Ishikawa (cell line): Measurements from ENCODE around the gene ARCN1.

Experiments used
- CEBPB ChIP-seq: IDR thresholded peaks from 2 replicates; pipeline ENCODE4 v1.6.1; 2012
- CREB1 ChIP-seq: IDR thresholded peaks from 2 replicates; pipeline ENCODE4 v1.6.1; 2012; ENCODE audit warnings: low read depth
- EGR1 ChIP-seq: IDR thresholded peaks from 2 replicates; pipeline ENCODE4 v1.6.1; 2012
- EP300 ChIP-seq: IDR thresholded peaks from 2 replicates; pipeline ENCODE4 v1.6.1; 2012; ENCODE audit warnings: borderline replicate concordance
- FOXM1 ChIP-seq: IDR thresholded peaks from 2 replicates; pipeline ENCODE4 v1.6.1; 2012; ENCODE audit warnings: low read depth, borderline replicate concordance
- MAX ChIP-seq: IDR thresholded peaks from 2 replicates; pipeline ENCODE4 v1.6.1; 2012
- NFIC ChIP-seq: IDR thresholded peaks from 2 replicates; pipeline ENCODE4 v1.6.1; 2012
- RAD21 ChIP-seq: IDR thresholded peaks from 2 replicates; pipeline ENCODE4 v1.6.1; 2012; ENCODE audit warnings: low read depth
- REST ChIP-seq: IDR thresholded peaks from 2 replicates; pipeline ENCODE4 v1.6.1; 2012; ENCODE audit warnings: low read depth, mild to moderate bottlenecking
- TAF1 ChIP-seq: IDR thresholded peaks from 2 replicates; pipeline ENCODE4 v1.6.1; 2012; ENCODE audit warnings: low read depth, mild to moderate bottlenecking
- TCF12 ChIP-seq: IDR thresholded peaks from 2 replicates; pipeline ENCODE4 v1.6.1; 2012; ENCODE audit warnings: low read depth
- TEAD4 ChIP-seq: IDR thresholded peaks from 2 replicates; pipeline ENCODE4 v1.6.1; 2012
- YY1 ChIP-seq: IDR thresholded peaks from 2 replicates; pipeline ENCODE4 v1.6.1; 2012; ENCODE audit warnings: low read depth
- ZBTB7A ChIP-seq: IDR thresholded peaks from 2 replicates; pipeline ENCODE4 v1.6.1; 2012; ENCODE audit warnings: low read depth
- TF ChIP-seq, protein P1 (sequence below): IDR thresholded peaks from 2 replicates; pipeline ENCODE4 v1.6.1; 2012

The ARCN1 gene

GRCh38 chr11:118596224-118597146 is 24.3 kb downstream of the ARCN1 start:
- TF ChIP-seq RAD21 (no peak), TCF12 (no peak), TEAD4 (no peak), EP300 (no peak), REST (no peak)
- TF ChIP-seq, protein P1, sequence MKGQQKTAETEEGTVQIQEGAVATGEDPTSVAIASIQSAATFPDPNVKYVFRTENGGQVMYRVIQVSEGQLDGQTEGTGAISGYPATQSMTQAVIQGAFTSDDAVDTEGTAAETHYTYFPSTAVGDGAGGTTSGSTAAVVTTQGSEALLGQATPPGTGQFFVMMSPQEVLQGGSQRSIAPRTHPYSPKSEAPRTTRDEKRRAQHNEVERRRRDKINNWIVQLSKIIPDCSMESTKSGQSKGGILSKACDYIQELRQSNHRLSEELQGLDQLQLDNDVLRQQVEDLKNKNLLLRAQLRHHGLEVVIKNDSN: no peak

DNA sequence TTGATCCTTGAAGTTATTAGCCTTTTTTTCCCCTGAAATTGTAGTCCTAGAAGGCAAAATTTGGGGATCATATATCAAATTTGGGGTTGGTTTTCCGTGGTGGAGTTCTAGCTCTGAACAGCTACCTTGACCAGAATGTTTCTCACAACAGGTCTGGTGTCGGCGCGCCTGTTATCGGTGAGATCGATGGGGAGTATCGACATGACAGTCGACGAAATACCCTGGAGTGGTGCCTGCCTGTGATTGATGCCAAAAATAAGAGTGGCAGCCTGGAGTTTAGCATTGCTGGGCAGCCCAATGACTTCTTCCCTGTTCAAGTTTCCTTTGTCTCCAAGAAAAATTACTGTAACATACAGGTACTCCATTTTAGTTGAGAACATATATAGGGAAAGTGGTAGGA is 25.3 kb downstream of the ARCN1 start:
- no peak for TF ChIP-seq MAX
- no peak for TF ChIP-seq FOXM1
- no peak for TF ChIP-seq REST
- TF ChIP-seq, protein P1: no peak
- TF ChIP-seq YY1: no peak
- TF ChIP-seq EGR1: no peak
- TF ChIP-seq NFIC: no peak

- no peak for TF ChIP-seq YY1
- TF ChIP-seq ZBTB7A: no peak
- TF ChIP-seq TAF1: no peak
- no peak for TF ChIP-seq TEAD4
- TF ChIP-seq CREB1: no peak
- TF ChIP-seq NFIC: no peak
- TF ChIP-seq CEBPB: no peak
- TF ChIP-seq REST: no peak
- TF ChIP-seq, protein P1: no peak
- TF ChIP-seq EP300: no peak
- no peak for TF ChIP-seq RAD21
- no peak for TF ChIP-seq EGR1
These were observed 30.1 kb downstream of the ARCN1 start for GRCh38 chr11:118602331-118602730.

GRCh38 chr11:118604566-118604965 is 32.4 kb downstream of the ARCN1 start:
- TF ChIP-seq CEBPB (no peak), TEAD4 (no peak), YY1 (no peak), EGR1 (no peak), FOXM1 (no peak)
